Measurements from ENCODE around the gene CAMKV.
A peak's percentile ranks its signal among the peaks of the same experiment; 100 is the strongest.
"Not testable (repeated sequence)": the region's sequence is repeated elsewhere in the genome, so short reads cannot be mapped to it uniquely, and the experiment has no call there.

The CAMKV gene

DNA sequence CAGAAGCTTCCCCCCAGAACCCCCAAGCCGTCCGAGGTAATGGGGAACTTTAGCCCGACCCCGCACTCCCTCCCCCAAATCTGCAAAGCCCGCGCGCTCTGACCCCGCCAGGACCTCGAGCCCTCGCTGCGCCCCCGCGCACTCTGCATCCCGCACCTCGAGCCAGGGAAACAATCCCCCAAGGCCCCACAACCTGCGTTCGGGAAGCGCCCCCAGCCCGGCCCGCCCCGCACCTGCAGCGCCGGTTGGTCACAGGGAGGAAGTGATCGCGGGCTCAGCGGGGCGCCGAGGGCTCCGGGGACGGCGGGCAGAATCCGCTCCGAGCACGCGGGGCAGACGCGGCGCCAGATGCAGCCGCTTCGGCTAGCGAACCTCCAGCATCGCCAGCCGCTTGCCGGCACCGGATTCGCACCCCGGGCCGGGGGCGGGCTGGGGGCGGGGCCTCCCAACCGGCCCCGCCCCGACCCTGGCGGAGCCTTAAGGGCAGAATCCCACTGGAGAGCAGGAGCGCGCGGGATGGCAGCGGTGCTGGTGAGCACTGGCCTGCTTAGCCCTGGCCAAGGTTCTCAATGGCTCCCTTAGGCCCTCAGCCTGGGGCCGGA is at the start of gene CAMKV:
TSS of gene CAMKV (minus strand) at position 382 of the 602 bp plus-strand sequence. CDS start 7,518 bp downstream, outside the sequence.
- DNase-seq (ENCODE audit: low read depth, low spot score) = no peak

GRCh38 chr3:49917806-49918590 is 48.3 kb upstream of the CAMKV start:
- DNase-seq (ENCODE audit: low read depth, low spot score) = not testable (repeated sequence)

- no peak for DNase-seq (ENCODE audit: low read depth, low spot score)
Measured at GRCh38 chr3:49916686-49917085, 47.0 kb upstream of the CAMKV start.

GRCh38 chr3:49914906-49915305 is 45.2 kb upstream of the CAMKV start:
- no peak for DNase-seq (ENCODE audit: low read depth, low spot score)

- DNase-seq (ENCODE audit: low read depth, low spot score) = no peak
Measured at GRCh38 chr3:49912881-49913281, 43.2 kb upstream of the CAMKV start.

GRCh38 chr3:49911611-49912010 is 41.9 kb upstream of the CAMKV start:
- no peak for DNase-seq (ENCODE audit: low read depth, low spot score)

DNA sequence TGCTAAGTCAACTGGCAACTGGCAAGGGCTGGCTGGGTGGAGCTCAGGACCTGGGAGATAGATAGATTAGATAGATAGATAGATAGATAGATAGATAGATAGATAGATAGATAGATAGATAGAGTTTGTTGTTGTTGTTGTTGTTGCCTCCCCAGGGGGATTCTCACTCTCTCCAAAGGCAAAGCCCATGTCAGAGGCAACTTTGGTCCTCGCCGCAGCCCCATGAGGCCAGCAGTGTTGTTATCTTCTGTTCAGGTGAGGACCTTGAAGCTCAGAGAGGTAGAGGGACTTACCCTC is 41.4 kb upstream of the CAMKV start:
- DNase-seq (ENCODE audit: low read depth, low spot score) = no peak

GRCh38 chr3:49910409-49911123 is 40.9 kb upstream of the CAMKV start:
- DNase-seq (ENCODE audit: low read depth, low spot score) = no peak

- no peak for DNase-seq (ENCODE audit: low read depth, low spot score)
Measured at GRCh38 chr3:49908373-49909199, 38.9 kb upstream of the CAMKV start.

DNA sequence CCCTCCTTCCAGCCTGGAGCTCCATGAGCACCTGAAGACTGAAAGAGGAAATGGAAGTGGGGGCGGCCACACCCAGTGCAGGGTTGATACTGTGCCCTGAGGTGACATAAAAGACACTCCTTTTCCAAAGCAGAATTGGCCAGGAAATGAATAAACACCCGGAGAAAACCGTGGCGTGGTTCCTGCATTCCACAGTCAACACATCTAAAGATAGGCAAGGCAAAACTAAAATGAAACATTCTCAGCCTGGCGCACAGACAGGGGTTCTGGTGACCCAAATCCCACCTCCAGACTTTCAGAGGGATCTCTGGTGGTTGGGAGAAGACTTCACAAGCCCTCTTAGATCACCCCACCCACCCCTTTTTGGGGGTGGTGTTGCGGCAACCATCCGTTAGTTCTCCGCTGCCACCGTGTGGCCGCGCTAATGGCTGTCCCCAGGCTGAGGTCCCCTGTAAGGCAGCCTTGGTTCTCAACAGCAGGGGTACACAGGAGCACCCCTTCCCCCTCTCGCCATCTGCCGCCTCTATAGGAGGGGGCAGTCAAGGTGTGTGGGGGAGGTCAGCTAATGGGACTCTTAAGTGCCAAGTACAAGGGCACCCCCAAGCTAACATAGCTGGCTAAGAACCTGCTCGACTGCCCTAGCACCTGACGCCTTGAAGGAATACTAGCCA is 36.5 kb upstream of the CAMKV start:
- DNase-seq (ENCODE audit: low read depth, low spot score) = no peak

DNA sequence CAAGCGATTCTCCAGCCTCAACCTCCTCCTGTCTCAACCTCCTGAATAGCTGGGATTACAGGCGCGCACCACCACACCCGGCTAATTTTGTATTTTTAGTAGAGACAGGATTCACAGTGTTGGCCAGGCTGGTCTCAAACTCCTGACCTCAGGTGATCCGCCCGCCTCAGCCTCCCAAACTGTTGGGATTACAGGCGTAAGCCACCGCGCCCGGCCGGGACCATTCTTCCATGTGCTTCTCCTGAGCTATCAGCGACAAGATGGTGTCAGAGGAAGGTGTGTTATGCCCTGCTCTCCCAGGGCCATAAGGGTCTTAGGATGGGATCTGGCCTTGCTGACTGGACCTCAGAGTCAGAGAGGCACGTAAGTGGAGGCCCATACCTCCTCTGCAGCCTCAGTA is 34.7 kb upstream of the CAMKV start:
- DNase-seq (ENCODE audit: low read depth, low spot score) = not testable (repeated sequence)

DNA sequence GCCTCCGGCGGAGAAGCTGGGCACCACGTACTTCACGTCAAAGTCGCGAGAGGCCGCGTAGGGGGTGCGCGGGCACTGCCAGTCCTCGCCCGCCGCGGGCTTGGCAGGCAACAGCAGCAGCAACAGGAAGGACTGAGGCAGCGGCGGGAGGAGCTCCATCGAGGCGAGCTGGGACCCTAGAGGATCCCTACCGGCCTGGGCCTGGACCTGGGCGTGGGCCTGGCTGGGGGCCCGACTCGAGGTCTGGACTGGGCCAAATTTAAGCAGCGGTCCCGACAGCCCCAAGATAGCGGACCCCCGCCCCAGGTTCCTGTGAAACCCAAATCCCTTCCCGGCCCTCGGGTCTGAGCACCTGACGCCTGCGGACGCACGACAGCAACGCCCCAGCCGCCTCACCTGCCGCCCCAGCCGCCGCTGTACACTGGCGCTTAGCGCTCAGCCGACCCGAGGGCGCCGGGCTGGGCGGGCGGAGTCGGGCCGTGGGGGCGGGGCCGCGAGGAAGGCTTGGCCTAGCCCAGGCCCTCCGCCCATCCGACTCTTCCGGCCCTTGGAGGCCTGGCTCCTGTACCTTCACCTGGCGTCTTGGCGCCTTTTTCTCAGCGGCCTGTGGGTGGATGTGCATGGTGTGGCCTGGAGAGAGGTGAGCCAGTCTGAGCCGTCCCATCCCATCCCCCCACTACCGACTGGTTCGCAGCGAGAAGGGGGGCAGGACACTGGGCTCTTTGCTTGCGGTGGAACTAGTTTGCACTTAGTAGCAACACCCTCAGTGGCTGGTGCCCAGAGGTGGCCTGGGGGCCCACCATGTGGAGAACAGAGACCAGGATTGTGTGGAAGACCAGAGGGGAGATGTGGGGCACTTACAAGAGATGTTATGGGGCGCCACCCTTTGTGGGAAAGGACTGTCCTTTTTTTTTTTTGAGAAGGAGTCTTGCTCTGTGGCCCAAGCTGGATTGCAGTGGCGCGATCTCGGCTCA is 34.0 kb upstream of the CAMKV start, which contains the start of gene MST1R:
TSS of gene MST1R (minus strand) at position 423 of the 974 bp plus-strand sequence. CDS start at position 159, 264 bp downstream.
- DNase-seq (ENCODE audit: low read depth, low spot score) = peak; percentile 87

DNA sequence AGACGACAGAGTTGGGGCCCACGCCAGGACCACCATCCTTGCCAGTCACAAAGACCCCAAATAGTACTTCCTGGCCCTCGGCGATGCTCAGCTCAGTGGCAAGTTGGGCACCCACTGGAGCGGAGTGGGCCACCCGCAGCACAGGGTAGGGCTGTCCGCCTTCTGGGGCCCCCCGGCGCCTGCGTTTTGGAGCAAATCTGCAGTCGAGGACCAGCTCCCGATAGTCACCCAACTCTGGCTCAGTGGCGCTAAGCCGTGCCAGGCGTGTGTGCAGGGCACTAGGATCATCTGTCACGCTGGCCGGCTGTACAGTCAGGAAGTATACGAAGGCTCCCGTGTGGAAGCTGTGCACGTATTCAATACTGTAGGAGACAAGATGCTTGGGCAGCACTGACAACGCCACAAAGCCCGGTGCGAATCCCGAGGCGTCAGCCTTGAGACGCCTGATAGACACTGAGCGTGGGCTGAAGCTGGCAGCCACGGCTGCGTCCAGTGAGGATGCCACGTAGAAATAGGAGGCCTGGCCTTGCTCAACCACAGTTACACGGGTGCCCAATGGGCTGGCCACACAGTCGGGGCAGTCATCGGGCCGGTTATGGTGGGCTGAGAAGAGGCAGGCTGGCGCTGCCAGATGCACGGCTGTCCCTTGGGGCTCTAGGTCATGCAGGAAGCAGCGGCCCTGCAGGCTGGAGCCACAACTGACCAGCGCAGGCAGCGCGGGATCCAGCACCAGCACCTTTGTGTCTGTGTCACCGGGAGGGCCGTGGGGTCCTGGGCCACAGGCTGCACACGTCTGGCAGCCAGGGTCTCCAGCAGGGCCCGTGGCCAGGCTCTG is 33.0 kb upstream of the CAMKV start:
- DNase-seq (ENCODE audit: low read depth, low spot score) = no peak

GRCh38 chr3:49901366-49902339 is 31.9 kb upstream of the CAMKV start:
- no peak for DNase-seq (ENCODE audit: low read depth, low spot score)

DNA sequence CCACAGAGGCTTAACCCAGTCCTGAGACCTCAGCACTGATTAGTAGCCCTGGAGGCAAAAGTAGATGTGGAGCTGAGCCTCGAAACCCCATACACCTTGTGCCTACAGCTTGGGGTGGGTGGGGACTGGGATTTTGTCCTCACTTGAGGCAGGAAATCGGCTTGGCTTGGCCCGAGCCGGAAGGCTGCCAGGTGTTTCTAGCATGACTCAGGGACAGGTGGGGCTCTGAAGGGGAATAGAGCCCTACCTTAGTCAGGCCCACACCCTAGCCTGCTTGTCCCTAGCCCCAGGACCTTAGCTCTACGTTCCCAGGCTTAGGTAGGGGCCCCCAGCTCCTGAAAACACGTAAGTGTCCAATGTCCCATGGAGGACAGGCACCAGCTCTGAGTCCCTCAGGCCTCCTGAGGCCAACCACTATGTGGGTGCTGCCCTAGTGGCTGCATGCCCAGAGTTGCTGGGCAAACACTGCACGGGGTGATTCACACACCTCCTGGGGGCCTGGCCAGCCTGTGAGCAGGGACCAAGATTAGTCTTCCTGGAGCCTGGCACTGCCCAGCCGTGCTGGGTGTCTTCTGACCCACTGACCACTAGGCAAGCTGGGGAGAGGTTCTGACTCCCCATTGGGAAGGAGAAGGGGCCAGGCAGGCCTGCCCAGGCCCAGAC is 30.9 kb upstream of the CAMKV start:
- DNase-seq (ENCODE audit: low read depth, low spot score) = no peak

DNA sequence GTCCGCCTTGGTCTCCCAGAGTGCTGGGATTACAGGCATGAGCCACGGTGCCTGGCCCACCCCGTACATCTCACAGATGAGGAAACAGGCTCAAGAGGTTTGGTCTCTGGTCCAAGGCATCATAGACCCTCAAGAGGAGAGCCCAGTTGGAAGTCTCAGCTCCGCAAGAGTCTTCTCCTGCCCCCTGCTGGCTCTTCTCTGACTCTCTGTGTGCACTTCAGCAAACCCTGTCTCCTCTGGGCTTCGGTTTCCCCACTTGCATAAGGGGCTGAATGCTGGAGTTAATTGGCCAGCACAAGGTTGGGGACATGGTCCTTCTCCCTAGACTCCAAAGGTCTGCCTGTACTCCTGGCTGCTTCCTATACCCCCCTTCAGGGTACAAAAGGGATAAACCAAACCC is 30.1 kb upstream of the CAMKV start:
- peak; percentile 52 for DNase-seq (ENCODE audit: low read depth, low spot score)

- no peak for DNase-seq (ENCODE audit: low read depth, low spot score)
Measured at GRCh38 chr3:49898991-49899390, 29.3 kb upstream of the CAMKV start.
